Endodermal cell (in vitro differentiated cells): ENCODE measurements around the gene SEMA5A. TPM values are rescaled to one million over a fixed set of nuclear protein-coding genes. Genes with fewer than 3 reads are reported as not detected.

ENCODE experiments used
- DNase-seq: peaks from one replicate; pipeline ENCODE4 v3.0.0-alpha.2; 2017
- H3K27ac ChIP-seq: 2 replicates; pipeline ENCODE4 v1.5.1; 2013; ENCODE audit warnings: mild to moderate bottlenecking, low read depth, low read length, moderate library complexity
- H3K27me3 ChIP-seq: 2 replicates; pipeline ENCODE4 v1.6.1; 2013; ENCODE audit warnings: mild to moderate bottlenecking, low read length, moderate library complexity; ENCODE audit not compliant: insufficient read depth, control insufficient read depth, poor library complexity, severe bottlenecking
- H3K36me3 ChIP-seq: 2 replicates; pipeline ENCODE4 v1.7.0; 2013; ENCODE audit warnings: mild to moderate bottlenecking, low read length, moderate library complexity; ENCODE audit not compliant: control insufficient read depth, insufficient read depth
- H3K4me1 ChIP-seq: one replicate; pipeline ENCODE4 v1.7.0; 2013; ENCODE audit warnings: low read length; ENCODE audit not compliant: control insufficient read depth, insufficient read depth
- H3K4me3 ChIP-seq: 2 replicates; pipeline ENCODE4 v1.5.1; 2013; ENCODE audit warnings: mild to moderate bottlenecking, low read length, moderate library complexity
- H3K9ac ChIP-seq: 2 replicates; pipeline ENCODE4 v1.6.1; 2013; ENCODE audit warnings: mild to moderate bottlenecking, low read length, moderate library complexity; ENCODE audit not compliant: poor library complexity, severe bottlenecking; ENCODE audit errors: extremely low read depth
- H3K9me3 ChIP-seq: 2 replicates; pipeline ENCODE4 v1.6.1; 2013; ENCODE audit warnings: mild to moderate bottlenecking, low read length, moderate library complexity; ENCODE audit not compliant: control insufficient read depth
- H3K27ac Mint-ChIP-seq: 2 replicates; pipeline ENCODE4 v1.8.0; 2020; ENCODE audit warnings: mixed read lengths
- H3K27me3 Mint-ChIP-seq: 2 replicates; pipeline ENCODE4 v1.8.0; 2021; ENCODE audit warnings: mild to moderate bottlenecking, mixed read lengths; ENCODE audit not compliant: insufficient read depth
- H3K36me3 Mint-ChIP-seq: 2 replicates; pipeline ENCODE4 v1.8.0; 2020; ENCODE audit warnings: low read depth, mixed read lengths
- H3K4me1 Mint-ChIP-seq: 2 replicates; pipeline ENCODE4 v1.8.0; 2020; ENCODE audit warnings: mixed read lengths
- H3K4me3 Mint-ChIP-seq: 2 replicates; pipeline ENCODE4 v1.8.0; 2020; ENCODE audit warnings: mild to moderate bottlenecking, moderate library complexity, mixed read lengths
- H3K9me3 Mint-ChIP-seq: 2 replicates; pipeline ENCODE4 v1.8.0; 2020; ENCODE audit warnings: mild to moderate bottlenecking, mixed read lengths
- WGBS, 2 experiments: methylation state at CpG; one replicate each; pipeline versions ENCODE4 v1.1.5 to v1.1.7; 2013; ENCODE audit warnings: missing lambda C conversion rate in 2 of 2, mixed read lengths in 1 of 2; ENCODE audit not compliant: insufficient coverage in 1 of 2, insufficient read length in 1 of 2; 5-methylcytosine and 5-hydroxymethylcytosine counted together
- total RNA-seq, 2 donors: library from RNA; stranded (reverse); fragmentation: NEBNext Ultra II Directional in 1 of 2; extraction: Animal tissue kit (Norgen Biotek cat#: 25700) in 1 of 2; gene quantifications; 2 replicates in 1 of 2; 3 replicates in 1 of 2; pipeline ENCODE4 v1.2.1, GENCODE V29; 2021
- TF ChIP-seq, protein P1 (sequence below): fragments of 200-600 bp; sonication (generic); conservative IDR thresholded peaks from 2 replicates; pipeline ENCODE4 v1.5.0; 2021; ENCODE audit warnings: antibody characterized with exemption, mild to moderate bottlenecking

SEMA5A gene
- total RNA-seq, 2 donors from 2014 or later, result 46.8 to 77.8 TPM

GRCh38 chr5:9415091-9415490 lies 130.8 kb downstream of the SEMA5A start:
- H3K4me1 ChIP-seq, result no peaks in the 10 kb centered on the region
- peaks cover 9% of the 10 kb centered on the region for H3K9me3 ChIP-seq
- H3K27me3 Mint-ChIP-seq, result no peaks in the 10 kb centered on the region
- WGBS, 2 experiments, result 100% methylated on average over 2 of the region's 3 CpGs; no CpG with 5 or more reads in 1 of the 2 experiments
- peaks cover 4% of the 10 kb centered on the region for H3K4me1 Mint-ChIP-seq
- DNase-seq, result no peak
- no peak overlapping the region for H3K4me3 Mint-ChIP-seq
- H3K4me3 ChIP-seq, result no peak overlapping the region
- H3K27ac Mint-ChIP-seq, result no peak overlapping the region
- no peak overlapping the region for H3K27ac ChIP-seq
- peaks cover 51% of the 10 kb centered on the region for H3K36me3 ChIP-seq
- peaks cover 6% of the 10 kb centered on the region for H3K9me3 Mint-ChIP-seq
- TF ChIP-seq, protein P1, sequence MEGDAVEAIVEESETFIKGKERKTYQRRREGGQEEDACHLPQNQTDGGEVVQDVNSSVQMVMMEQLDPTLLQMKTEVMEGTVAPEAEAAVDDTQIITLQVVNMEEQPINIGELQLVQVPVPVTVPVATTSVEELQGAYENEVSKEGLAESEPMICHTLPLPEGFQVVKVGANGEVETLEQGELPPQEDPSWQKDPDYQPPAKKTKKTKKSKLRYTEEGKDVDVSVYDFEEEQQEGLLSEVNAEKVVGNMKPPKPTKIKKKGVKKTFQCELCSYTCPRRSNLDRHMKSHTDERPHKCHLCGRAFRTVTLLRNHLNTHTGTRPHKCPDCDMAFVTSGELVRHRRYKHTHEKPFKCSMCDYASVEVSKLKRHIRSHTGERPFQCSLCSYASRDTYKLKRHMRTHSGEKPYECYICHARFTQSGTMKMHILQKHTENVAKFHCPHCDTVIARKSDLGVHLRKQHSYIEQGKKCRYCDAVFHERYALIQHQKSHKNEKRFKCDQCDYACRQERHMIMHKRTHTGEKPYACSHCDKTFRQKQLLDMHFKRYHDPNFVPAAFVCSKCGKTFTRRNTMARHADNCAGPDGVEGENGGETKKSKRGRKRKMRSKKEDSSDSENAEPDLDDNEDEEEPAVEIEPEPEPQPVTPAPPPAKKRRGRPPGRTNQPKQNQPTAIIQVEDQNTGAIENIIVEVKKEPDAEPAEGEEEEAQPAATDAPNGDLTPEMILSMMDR, result no peak
- H3K9ac ChIP-seq, result no peak overlapping the region
- H3K27me3 ChIP-seq, result no peaks in the 10 kb centered on the region
- peaks cover 15% of the 10 kb centered on the region for H3K36me3 Mint-ChIP-seq

GRCh38 chr5:9411142-9411541 lies 134.7 kb downstream of the SEMA5A start:
- Histone ChIP-seq H3K36me3 (peaks cover 24% of the 10 kb centered on the region), H3K27ac (no peak overlapping the region), H3K4me3 (no peak overlapping the region), H3K4me1 (no peaks in the 10 kb centered on the region), H3K27me3 (no peaks in the 10 kb centered on the region), H3K9ac (no peak overlapping the region), H3K9me3 (no peaks in the 10 kb centered on the region)
- Mint-ChIP-seq H3K9me3 (no peaks in the 10 kb centered on the region), H3K27ac (no peak overlapping the region), H3K4me3 (no peak overlapping the region), H3K4me1 (peaks cover 8% of the 10 kb centered on the region), H3K27me3 (no peaks in the 10 kb centered on the region), H3K36me3 (peaks cover 2% of the 10 kb centered on the region)
- TF ChIP-seq, protein P1, result no peak
- DNase-seq, result no peak
- WGBS, 2 experiments, result 90 to 96% methylated on average over 2 to 4 of the region's 4 CpGs

DNA sequence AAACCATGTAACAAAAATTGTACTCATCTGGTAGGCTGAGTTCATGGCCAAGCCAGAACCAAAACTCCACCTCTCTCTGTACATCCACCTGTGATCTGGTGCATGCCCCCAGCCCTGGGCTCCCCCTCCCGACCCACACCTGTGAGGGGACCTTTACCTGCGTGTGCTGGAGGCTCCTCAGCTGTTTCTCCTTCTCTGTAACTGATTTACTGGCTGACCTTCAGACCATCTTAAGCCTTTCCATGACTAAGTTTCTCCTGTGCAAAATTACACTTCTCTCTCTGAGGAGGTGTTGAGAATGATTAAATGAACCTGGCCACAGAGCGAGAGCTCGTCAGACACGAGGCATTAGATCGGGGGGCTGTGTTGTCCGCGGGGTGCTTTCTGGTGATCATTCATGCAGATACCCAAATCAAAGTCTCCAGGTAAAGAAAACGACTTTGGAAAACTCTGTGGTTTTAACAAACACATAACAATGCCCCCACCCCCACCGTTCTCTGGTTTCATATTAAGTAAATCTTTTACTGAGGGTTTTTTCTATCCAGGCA lies 136.4 kb downstream of the SEMA5A start:
- no peak overlapping the region for H3K4me3 ChIP-seq
- H3K4me1 Mint-ChIP-seq, result peaks cover 8% of the 10 kb centered on the region
- H3K27ac Mint-ChIP-seq, result no peak overlapping the region
- no peaks in the 10 kb centered on the region for H3K4me1 ChIP-seq
- DNase-seq, result no peak
- H3K4me3 Mint-ChIP-seq, result no peak overlapping the region
- H3K36me3 Mint-ChIP-seq, result peaks cover 2% of the 10 kb centered on the region
- no peaks in the 10 kb centered on the region for H3K27me3 Mint-ChIP-seq
- no peaks in the 10 kb centered on the region for H3K9me3 ChIP-seq
- TF ChIP-seq, protein P1, result no peak
- no peaks in the 10 kb centered on the region for H3K9me3 Mint-ChIP-seq
- no peak overlapping the region for H3K27ac ChIP-seq
- WGBS, 2 experiments, result 89 to 96% methylated on average over 3 to 9 of the region's 10 CpGs
- no peak overlapping the region for H3K9ac ChIP-seq
- no peaks in the 10 kb centered on the region for H3K27me3 ChIP-seq
- H3K36me3 ChIP-seq, result peaks cover 30% of the 10 kb centered on the region
